ENCODE measurements around the gene GATA5.

GRCh38 chr20:62494537-62494936 is 18.7 kb upstream of the GATA5 start:
- TF ChIP-seq POLR2A (IDR thresholded peaks at IDR 0.05) (no peak), CTCF (IDR thresholded peaks at IDR 0.05) (no peak)

Measured in uterus (tissue), 2 donors.